Measurements from ENCODE around the gene SH3PXD2A.

DNA sequence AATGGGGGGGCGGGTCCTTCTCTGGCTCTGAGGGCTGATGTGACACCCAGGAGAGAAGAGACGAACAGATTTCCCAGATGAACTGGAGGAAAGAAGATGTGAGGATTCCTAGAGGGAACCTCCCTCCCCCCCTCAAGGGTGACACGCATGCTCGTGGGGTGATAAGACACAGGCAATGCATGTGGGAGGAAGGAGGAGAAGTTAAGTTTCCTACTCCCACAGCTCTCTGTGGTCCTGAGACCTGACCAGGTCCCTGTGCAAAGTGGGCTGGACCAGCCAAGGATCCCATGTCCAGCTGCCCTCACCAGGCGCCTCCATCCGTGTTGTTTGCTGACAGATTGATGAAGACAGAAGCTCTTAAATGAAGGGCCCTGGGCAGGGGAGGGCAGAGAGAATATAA lies 112.6 kb downstream of the SH3PXD2A start:
- TF ChIP-seq, protein P1, sequence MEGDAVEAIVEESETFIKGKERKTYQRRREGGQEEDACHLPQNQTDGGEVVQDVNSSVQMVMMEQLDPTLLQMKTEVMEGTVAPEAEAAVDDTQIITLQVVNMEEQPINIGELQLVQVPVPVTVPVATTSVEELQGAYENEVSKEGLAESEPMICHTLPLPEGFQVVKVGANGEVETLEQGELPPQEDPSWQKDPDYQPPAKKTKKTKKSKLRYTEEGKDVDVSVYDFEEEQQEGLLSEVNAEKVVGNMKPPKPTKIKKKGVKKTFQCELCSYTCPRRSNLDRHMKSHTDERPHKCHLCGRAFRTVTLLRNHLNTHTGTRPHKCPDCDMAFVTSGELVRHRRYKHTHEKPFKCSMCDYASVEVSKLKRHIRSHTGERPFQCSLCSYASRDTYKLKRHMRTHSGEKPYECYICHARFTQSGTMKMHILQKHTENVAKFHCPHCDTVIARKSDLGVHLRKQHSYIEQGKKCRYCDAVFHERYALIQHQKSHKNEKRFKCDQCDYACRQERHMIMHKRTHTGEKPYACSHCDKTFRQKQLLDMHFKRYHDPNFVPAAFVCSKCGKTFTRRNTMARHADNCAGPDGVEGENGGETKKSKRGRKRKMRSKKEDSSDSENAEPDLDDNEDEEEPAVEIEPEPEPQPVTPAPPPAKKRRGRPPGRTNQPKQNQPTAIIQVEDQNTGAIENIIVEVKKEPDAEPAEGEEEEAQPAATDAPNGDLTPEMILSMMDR (IDR thresholded peaks at IDR 0.05), result no peak
- TF ChIP-seq EZH2 (IDR thresholded peaks at IDR 0.05), result no peak

All from neural progenitor cell (in vitro differentiated cells).